ENCODE results near the gene C1RL.

Gene C1RL

DNA sequence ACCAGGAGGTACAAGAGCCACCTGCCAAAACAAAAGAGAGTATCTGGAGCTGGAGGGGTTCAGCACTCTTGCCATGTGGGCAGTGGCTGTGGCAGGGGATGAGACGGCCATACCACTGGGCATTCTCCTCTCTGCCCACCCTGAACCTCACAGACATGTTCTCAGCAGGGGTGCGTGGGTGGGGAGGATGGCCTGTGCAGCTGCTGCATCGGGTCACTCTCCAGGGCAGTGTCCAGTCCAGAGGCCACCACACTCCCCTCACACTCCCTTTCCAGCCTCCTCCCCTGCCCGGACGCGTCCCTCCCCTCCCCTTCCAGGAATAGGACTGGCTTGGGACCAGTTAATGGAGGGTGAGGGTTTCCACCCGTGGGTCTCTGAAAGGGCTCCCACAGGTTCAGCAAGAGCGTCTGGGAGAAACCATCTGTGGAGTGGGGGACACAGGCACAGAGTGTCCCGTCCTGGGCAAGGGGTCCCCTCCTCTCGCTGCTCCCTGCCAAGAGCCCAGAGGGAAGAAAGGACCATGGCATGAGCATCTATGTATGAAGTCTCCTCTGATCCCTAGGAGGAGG, 17.3 kb downstream of the C1RL start:
- DNase-seq = no peak

DNA sequence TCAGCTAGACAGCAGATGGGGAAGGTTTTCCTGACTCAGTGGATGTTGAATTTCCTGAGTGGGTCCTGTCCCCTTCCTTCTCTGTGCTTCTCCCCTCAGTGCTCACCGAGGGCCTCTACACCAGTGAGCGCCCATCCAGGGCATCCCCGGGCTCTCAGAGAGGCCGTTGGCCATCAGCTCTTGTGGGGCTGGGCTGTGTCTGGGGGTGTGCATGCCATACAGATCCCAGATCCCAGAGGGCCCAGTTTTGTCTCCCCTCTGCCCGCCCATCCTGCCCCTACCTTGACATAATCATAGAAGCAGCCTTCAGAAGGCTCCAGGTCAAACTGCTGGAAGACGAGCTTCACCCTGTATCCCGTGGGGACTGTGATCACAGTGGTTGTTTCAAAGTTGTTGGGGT, 17.8 kb downstream of the C1RL start:
- DNase-seq = no peak

GRCh38 chr12:7090222-7090998, 18.6 kb downstream of the C1RL start:
- no peak for DNase-seq

GRCh38 chr12:7089196-7089871, 19.7 kb downstream of the C1RL start:
- no peak for DNase-seq

- no peak for DNase-seq
Measured at GRCh38 chr12:7083125-7083524, 25.9 kb downstream of the C1RL start.

- DNase-seq = no peak
Measured at GRCh38 chr12:7081037-7081436, 28.0 kb downstream of the C1RL start.

- no peak for DNase-seq
Measured at GRCh38 chr12:7079826-7080125, 29.2 kb downstream of the C1RL start.

GRCh38 chr12:7078163-7078562, 30.9 kb downstream of the C1RL start:
- no peak for DNase-seq

DNA sequence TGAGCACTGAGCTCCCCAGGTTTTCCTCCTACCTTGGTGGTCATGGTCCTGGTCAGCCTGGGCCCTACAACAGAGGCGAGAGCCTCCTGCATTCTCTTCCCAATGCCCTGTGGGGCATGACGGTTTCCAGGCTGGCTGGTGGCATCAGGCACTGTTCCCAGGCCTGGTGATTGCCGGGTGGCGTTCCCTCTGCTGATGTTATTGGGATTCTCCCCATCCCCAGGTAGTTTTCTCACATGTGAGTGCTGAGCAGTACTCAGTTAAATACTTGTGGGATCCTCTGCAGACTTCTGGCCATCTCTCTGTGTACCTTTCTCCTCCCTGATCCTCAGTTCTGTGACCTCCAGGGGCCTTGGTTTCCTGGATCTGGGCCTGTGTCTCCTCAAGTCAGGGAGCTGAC, 32.5 kb downstream of the C1RL start:
- no peak for DNase-seq

DNA sequence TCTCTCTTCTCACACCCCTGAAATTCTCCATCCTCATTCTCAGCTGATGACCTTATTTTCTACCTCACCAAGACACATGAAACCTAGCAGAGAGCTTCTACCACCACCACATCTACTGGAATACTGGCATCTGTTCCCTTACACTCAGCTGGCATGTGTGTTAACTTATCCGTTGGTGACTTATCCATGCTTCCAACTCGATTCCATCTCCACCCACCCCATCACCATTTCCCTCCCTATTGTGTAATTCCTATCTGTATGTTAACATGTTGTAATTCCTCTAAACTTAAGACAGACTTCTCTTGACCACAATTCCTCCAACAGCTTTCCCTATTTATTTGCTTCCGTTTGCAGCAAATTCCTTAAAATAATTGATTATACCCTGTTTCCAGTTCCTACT, 33.1 kb downstream of the C1RL start:
- DNase-seq = no peak

- no peak for DNase-seq
Measured at GRCh38 chr12:7075518-7075917, 33.5 kb downstream of the C1RL start.

- no peak for DNase-seq
Measured at GRCh38 chr12:7073946-7074345, 35.1 kb downstream of the C1RL start.

DNA sequence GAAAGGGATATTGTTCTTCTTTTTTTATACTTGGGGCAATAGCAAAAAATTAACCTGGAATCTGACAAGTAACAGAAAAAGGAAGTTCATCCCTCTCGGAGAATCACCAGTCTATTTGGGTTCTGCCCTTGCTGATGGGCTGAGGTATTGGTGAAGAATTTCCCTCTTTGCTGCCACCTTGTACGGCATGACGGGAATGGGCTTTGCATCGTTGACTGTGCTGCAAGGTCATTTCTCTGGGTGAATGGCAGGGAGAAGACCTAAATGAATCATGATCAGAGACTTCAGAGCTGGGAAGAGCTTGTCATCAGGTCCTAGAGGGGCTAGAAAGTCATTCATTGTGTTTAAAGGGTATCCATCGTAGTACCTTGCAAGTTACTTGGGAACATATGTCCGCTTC, 36.5 kb downstream of the C1RL start:
- no peak for DNase-seq

GRCh38 chr12:7072035-7072434, 37.0 kb downstream of the C1RL start:
- no peak for DNase-seq

DNA sequence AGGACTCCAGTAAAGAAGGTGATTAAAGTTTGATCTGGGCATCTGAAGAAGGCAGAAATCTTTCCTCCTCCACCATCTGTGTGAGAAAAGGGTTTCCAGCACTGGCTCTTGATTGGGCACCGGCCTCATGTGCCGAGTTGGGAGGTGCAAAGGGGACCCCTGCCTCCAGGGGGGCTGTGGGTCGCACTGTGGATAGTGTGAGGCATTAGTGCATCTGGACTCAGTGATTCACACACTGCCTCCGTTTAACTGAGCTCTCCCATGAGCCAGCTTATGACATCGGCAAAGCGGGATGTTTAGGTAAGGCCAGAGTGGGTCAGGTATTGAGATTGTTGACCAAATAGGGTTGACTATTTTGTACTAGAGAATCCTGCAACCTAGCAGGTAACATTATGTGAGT, 39.6 kb downstream of the C1RL start:
- DNase-seq = no peak

DNA sequence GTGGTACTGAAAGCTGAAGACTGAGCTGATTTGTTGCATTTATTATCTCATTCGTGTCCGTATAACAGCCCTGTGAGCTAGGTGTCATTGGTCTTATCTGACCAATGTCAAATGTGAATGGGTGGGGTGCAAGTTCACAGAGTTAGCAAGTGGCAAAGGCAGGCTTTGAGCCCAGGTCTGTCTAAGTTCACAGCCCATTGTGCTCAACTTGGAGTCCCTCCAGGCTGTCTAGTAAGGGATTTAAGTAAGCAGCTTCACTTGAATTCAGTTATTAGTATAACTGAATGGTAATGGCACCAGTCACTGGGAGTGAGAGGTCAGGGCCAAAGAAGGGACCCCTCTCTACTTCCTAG, 40.0 kb downstream of the C1RL start:
- DNase-seq = no peak

GRCh38 chr12:7068240-7068993, 40.6 kb downstream of the C1RL start:
- DNase-seq = no peak

- DNase-seq = no peak
Measured at GRCh38 chr12:7067096-7067495, 41.9 kb downstream of the C1RL start.

- no peak for DNase-seq
Measured at GRCh38 chr12:7066596-7066995, 42.4 kb downstream of the C1RL start.

- no peak for DNase-seq
Measured at GRCh38 chr12:7065073-7065623, 43.9 kb downstream of the C1RL start.

DNA sequence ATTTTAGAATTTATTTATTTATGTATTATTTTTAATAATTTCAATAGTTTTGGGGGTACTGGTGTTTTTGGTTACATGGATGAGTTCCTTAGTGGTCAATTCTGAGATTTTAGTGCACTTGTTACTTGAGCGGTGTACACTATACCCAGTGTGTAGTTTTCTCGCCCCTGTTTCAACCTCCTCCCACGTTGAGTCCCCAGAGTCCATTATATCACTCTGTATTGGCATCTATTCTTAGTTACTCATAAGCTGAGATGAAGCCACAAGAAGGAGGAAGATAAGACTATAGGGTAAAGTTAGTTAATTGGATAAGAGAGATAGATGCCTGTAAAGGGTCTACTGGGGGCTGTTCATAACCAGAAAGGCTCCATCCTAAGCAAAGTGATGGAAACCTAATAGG, 44.5 kb downstream of the C1RL start:
- DNase-seq = no peak

DNA sequence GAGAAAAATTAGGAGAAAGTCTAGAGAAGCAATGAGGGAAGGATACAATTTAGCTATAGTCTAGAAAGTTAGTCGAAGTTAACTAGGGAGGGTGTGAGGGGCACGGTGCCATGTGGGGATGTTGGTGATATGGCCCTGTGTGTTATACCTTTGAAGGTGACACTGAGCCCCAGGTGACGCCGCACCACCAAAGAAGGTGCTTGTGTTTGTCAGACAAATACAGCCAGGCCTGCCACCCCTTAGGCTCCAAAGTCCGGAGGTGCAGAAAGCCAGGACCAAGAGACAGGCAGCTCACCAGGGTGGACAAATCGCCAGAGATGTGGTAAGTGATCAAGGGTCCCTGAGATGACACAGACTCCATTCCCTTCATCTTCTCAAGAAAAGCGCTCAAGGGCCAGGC, 47.4 kb downstream of the C1RL start:
- DNase-seq = no peak

GRCh38 chr12:7061138-7061537, 47.9 kb downstream of the C1RL start:
- DNase-seq = no peak
